HFF-Myc (cell line): ENCODE results near the gene ZFAND4.
"Not testable (repeated sequence)": the region's sequence is repeated elsewhere in the genome, so short reads cannot be mapped to it uniquely, and the experiment has no call there.

Experiments used
- DNase-seq: peaks from one replicate; pipeline ENCODE4 v3.0.0-alpha.2; 2011; ENCODE audit warnings: low read depth; ENCODE audit errors: extremely low read depth
- H3K4me3 ChIP-seq: replicated peaks from 2 replicates; pipeline ENCODE4 v1.5.1; 2011; ENCODE audit warnings: low read depth, mild to moderate bottlenecking, control low read depth, low read length
- TF ChIP-seq, protein P1 (sequence below): IDR thresholded peaks from 2 replicates; pipeline ENCODE4 v1.5.1; 2012; ENCODE audit warnings: mild to moderate bottlenecking, low read depth, low read length, control low read depth; ENCODE audit errors: missing control alignments

Gene ZFAND4

DNA sequence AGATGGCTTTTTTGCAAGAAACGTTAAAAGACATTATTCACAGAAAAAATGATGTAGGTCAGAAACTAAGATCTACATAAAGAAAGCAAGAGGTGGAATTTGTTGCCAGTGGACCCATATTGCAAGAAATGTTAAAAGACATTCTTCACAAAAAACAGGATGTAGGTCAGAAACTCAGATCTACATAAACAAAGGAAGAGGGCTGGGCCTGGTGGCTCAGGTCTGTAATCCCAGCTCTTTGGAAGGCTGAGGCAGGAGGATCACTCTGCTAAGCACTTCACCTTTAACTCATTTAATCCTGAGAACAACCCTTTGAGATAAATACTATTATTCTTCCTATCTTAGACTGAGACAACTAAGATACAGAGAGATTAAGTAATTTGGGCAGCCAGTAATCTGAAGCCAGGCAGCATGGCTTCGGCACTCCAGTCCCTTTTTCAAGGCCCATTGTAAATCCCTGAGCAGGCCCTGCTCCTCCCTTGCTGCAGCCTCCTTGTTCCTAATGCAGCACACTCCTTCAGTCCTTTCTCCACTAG, 11.6 kb downstream of the ZFAND4 start:
- no peak overlapping the region for H3K4me3 ChIP-seq
- TF ChIP-seq, protein P1, sequence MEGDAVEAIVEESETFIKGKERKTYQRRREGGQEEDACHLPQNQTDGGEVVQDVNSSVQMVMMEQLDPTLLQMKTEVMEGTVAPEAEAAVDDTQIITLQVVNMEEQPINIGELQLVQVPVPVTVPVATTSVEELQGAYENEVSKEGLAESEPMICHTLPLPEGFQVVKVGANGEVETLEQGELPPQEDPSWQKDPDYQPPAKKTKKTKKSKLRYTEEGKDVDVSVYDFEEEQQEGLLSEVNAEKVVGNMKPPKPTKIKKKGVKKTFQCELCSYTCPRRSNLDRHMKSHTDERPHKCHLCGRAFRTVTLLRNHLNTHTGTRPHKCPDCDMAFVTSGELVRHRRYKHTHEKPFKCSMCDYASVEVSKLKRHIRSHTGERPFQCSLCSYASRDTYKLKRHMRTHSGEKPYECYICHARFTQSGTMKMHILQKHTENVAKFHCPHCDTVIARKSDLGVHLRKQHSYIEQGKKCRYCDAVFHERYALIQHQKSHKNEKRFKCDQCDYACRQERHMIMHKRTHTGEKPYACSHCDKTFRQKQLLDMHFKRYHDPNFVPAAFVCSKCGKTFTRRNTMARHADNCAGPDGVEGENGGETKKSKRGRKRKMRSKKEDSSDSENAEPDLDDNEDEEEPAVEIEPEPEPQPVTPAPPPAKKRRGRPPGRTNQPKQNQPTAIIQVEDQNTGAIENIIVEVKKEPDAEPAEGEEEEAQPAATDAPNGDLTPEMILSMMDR, result no peak
- DNase-seq, result no peak

DNA sequence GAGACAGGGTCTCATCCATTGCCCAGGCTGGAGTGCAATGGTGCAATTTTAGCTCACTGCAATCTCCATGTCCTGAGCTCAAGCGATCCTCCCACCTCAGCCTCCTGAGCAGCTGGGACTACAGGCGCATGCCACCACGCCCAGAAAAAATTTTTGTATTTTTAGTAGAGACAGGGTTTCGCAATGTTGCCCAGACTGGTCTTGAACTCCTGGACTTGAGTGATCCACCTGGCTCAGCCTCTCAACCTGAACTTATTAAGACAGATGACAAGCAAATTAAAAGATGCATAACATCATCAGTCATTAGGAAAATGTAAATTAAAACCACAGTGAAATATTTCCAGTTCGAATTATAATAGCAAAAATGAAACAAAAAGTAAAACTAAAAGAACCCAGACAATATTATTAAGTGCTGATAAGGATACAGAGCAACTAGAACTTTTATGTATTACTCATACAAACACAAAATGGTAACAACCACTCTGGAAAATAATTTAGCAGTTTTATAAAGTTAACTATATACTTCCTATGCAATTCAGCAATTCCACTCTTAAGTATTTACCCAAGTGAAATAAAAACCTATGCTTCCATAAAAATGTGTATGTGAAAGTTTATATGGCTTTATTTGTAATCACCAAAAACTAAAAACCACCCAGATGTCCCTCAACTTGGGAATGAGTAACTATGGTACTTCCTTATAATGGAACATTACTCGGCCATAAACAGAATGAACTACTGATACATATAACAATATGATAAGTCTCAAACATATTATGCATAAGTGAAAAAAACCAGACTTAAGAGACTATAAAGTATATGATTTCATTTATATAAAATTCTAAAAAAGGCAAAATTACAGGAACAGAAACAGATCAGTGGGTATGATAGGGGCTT, 15.3 kb downstream of the ZFAND4 start:
- TF ChIP-seq, protein P1, result no peak
- no peak for DNase-seq
- H3K4me3 ChIP-seq, result no peak overlapping the region

DNA sequence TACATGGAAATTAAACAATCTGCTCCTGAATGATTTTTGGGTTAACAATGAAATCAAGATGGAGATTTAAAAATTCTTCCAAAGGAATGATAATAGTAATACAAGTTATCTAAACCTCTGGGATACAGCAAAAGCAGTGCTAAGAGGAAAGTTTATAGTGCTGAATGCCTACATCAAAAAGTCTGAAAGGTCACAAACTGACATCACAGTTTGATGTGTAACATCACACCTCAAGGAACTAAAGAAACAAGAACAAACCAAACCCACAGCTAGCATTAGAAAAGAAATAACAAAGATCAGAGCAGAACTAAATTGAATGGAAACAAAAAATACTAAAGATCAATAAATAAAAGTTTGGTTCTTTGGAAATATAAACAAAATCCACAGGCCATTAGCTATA, 17.4 kb downstream of the ZFAND4 start:
- H3K4me3 ChIP-seq, result no peak overlapping the region
- TF ChIP-seq, protein P1, result no peak
- no peak for DNase-seq

DNA sequence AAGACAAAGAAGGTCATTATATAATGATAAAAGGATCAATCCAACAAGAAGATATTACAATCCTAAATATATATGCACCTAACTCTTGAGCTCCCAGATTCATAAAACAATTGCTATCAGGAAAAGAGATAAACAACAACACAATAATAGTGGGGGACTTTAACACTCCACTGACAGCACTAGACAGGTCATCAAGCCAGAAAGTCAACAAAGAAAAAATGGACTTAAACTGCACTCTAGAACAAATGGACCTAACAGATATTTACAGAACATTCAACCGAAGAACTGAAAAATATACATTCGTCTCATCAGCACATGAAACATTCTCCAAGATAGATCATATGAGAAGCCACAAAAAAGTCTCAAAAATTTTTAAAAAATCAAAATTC, 17.8 kb downstream of the ZFAND4 start:
- not testable (repeated sequence) for H3K4me3 ChIP-seq, DNase-seq

DNA sequence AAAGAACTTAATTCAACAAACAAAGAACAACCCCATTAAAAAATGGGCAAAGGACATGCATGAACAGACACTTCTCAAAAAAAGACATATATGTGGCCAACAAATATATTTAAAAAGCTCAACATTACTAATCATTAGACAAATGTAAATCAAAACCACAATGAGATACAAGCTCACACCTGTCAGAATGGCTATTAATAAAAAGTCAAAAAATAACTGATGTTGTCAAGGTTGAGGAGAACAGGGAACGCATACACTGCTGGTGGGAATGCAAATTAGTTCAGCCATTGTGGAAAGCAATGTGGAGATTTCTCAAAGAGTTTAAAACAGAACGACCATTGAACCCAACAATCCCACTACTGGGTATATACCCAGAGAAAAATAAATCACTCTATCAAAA, 19.1 kb downstream of the ZFAND4 start:
- H3K4me3 ChIP-seq, result no peak overlapping the region
- DNase-seq, result no peak
- TF ChIP-seq, protein P1, result no peak

DNA sequence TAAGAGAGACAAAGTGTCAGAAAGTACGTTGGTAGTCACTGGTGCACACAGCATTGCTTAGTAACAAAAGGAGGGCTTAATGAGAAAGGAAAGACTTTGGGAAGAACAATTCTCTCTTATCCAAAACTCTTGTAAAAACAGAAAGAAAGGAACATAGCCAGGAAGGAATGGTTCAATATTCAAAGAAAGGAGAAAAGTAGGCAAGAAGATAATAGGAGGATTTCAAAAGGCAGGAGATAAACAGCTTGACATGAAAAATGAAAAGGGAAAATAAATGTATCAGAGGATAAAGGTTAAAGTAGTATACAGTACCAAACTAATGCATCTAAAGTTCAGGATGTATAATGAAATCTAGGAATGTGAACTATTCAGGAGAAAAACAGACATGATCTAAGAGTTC, 20.1 kb downstream of the ZFAND4 start:
- DNase-seq, result no peak
- H3K4me3 ChIP-seq, result no peak overlapping the region
- TF ChIP-seq, protein P1, result no peak

DNA sequence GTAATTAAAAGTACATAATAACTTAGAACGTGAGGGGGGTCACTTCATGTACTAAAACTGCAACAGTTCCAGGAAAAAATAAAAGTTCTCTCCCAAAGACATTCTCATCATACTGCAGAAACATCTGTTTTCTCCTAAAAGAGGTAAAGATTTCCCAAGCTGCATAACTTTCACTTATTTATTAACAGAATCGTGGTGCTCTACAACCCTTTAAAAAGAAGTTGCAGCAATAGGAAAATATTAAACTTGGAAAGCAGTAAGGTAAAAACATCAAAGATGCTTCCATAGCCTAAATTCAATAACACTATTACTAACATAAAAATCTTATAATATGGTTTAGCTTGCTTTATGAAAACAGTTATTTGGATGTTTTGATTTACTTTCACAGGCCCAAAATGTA, 23.3 kb downstream of the ZFAND4 start:
- no peak for DNase-seq
- H3K4me3 ChIP-seq, result no peak overlapping the region
- TF ChIP-seq, protein P1, result no peak
